Hepatocyte (in vitro differentiated cells): ENCODE measurements around the gene PSMD12. TPM values are rescaled to one million over a fixed set of nuclear protein-coding genes. Genes with fewer than 3 reads are reported as not detected.

Experiments
- DNase-seq: peaks from one replicate; pipeline ENCODE4 v3.0.0-alpha.2; 2016; ENCODE audit warnings: low spot score
- H2AFZ ChIP-seq: fragments of 200-600 bp; sonication (generic); 2 replicates; pipeline ENCODE4 v1.6.0; 2016; ENCODE audit warnings: antibody characterized with exemption, mild to moderate bottlenecking
- H3K27ac ChIP-seq: fragments of 200-600 bp; sonication (generic); 2 replicates; pipeline ENCODE4 v1.5.1; 2016; ENCODE audit warnings: mild to moderate bottlenecking
- H3K27me3 ChIP-seq: fragments of 200-600 bp; sonication (generic); 2 replicates; pipeline ENCODE4 v1.6.1; 2016
- H3K36me3 ChIP-seq: fragments of 200-600 bp; sonication (generic); replicated peaks from 2 replicates; pipeline ENCODE4 v1.5.1; 2016; ENCODE audit warnings: low read depth; ENCODE audit not compliant: insufficient read depth
- H3K4me1 ChIP-seq: fragments of 200-600 bp; sonication (generic); 2 replicates; pipeline ENCODE4 v1.5.1; 2016; ENCODE audit warnings: mild to moderate bottlenecking, moderate library complexity; ENCODE audit not compliant: insufficient read depth
- H3K4me2 ChIP-seq: fragments of 200-600 bp; sonication (generic); 2 replicates; pipeline ENCODE4 v1.6.0; 2016
- H3K4me3 ChIP-seq: fragments of 200-600 bp; sonication (generic); 2 replicates; pipeline ENCODE4 v1.5.1; 2016; ENCODE audit warnings: mild to moderate bottlenecking
- H3K79me2 ChIP-seq: fragments of 200-600 bp; sonication (generic); 2 replicates; pipeline ENCODE4 v1.6.0; 2017; ENCODE audit warnings: mild to moderate bottlenecking
- H3K9me2 ChIP-seq: fragments of 200-600 bp; sonication (generic); replicated peaks from 2 replicates; pipeline ENCODE4 v1.6.0; 2017; ENCODE audit warnings: mild to moderate bottlenecking; ENCODE audit not compliant: insufficient read depth
- H3K9me3 ChIP-seq: fragments of 200-600 bp; sonication (generic); 2 replicates; pipeline ENCODE4 v1.5.1; 2016; ENCODE audit warnings: low read depth, mild to moderate bottlenecking
- H4K20me1 ChIP-seq: fragments of 200-600 bp; sonication (generic); 2 replicates; pipeline ENCODE4 v1.6.0; 2016; ENCODE audit warnings: mild to moderate bottlenecking; ENCODE audit not compliant: insufficient read depth, poor library complexity, severe bottlenecking
- EZH2 ChIP-seq: fragments of 200-600 bp; sonication (generic); IDR thresholded peaks from 2 replicates; pipeline ENCODE4 v1.6.1; 2016; ENCODE audit warnings: antibody characterized with exemption, mild to moderate bottlenecking, borderline replicate concordance
- EZH2phosphoT487 ChIP-seq: fragments of 200-600 bp; sonication (generic); IDR thresholded peaks from one replicate; pipeline ENCODE4 v1.6.1; 2018; ENCODE audit warnings: antibody characterized with exemption, mild to moderate bottlenecking, low read depth, moderate library complexity; ENCODE audit not compliant: unreplicated experiment, severe bottlenecking
- WGBS: methylation state at CpG from one replicate; pipeline ENCODE4 v1.1.6; 2016; ENCODE audit warnings: low lambda C conversion rate; ENCODE audit errors: missing lambda C conversion rate; 5-methylcytosine and 5-hydroxymethylcytosine counted together
- polyA plus RNA-seq: library from polyadenylated mRNA; unstranded; fragments of >200 nt; fragmentation: Nextera tagmentation; extraction: Ambion mirVana; gene quantifications from 2 replicates; pipeline ENCODE4 v1.2.1, GENCODE V29; 2016
- total RNA-seq: library from RNA; depleted of rRNA; stranded (reverse); fragments of >200 nt; gene quantifications from 2 replicates; pipeline ENCODE4 v1.2.3, GENCODE V29; 2014
- TF ChIP-seq, protein P1 (sequence below): fragments of 200-600 bp; sonication (generic); IDR thresholded peaks from 2 replicates; pipeline ENCODE4 v1.5.1; 2016; ENCODE audit warnings: antibody characterized with exemption, mild to moderate bottlenecking; ENCODE audit not compliant: poor library complexity

Gene PSMD12
- total and polyA plus RNA-seq, 2 experiments from 2014 or later = 28.4 to 65.3 TPM

DNA sequence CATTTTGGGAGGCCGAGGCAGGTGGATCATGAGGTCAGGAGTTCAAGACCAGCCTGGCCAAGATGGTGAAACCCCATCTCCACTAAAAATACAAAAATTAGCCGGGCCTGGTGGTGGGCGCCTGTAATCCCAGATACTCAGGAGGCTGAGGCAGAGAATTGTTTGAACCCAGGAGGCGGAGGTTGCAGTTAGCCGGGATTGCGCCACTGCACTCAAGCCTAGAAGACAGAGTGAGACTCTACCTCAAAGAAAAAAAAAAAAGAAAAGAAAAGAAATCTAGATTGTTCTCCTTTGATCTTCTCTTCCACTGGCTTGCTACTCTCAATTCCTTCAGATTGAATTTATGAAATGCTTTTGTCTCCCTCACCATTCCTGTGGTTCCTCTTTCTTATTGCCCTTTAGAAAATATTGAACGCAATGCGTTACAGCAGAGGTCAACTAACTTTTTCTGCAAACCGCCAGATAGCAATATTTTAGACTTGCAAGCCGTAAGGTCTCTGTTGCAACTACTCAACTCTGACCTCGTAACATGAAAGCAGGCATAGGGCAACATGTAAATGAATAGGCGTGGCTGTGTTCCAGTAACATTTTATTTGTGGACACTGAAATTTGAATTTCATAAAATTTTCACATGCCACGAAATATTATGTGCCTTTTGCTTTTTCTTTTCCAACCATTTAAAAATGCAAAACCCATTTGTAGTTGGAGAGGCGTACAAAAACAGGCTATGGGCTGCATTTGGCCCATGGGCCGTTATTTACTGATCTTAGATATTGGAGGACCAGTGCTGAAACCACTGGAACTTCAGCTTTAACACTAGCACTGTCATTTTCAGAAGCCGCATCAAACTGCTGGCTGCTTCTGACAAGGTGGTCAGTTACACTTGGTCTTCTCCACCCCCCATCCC is 35.5 kb upstream of the PSMD12 start:
- no peak overlapping the region for H3K4me3 ChIP-seq
- no peaks in the 10 kb centered on the region for H4K20me1 ChIP-seq
- TF ChIP-seq EZH2 (no peak), EZH2phosphoT487 (no peak)
- TF ChIP-seq, protein P1, sequence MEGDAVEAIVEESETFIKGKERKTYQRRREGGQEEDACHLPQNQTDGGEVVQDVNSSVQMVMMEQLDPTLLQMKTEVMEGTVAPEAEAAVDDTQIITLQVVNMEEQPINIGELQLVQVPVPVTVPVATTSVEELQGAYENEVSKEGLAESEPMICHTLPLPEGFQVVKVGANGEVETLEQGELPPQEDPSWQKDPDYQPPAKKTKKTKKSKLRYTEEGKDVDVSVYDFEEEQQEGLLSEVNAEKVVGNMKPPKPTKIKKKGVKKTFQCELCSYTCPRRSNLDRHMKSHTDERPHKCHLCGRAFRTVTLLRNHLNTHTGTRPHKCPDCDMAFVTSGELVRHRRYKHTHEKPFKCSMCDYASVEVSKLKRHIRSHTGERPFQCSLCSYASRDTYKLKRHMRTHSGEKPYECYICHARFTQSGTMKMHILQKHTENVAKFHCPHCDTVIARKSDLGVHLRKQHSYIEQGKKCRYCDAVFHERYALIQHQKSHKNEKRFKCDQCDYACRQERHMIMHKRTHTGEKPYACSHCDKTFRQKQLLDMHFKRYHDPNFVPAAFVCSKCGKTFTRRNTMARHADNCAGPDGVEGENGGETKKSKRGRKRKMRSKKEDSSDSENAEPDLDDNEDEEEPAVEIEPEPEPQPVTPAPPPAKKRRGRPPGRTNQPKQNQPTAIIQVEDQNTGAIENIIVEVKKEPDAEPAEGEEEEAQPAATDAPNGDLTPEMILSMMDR = no peak
- no peaks in the 10 kb centered on the region for H3K9me3 ChIP-seq
- no peaks in the 10 kb centered on the region for H3K79me2 ChIP-seq
- H3K9me2 ChIP-seq = no peaks in the 10 kb centered on the region
- no peak overlapping the region for H2AFZ ChIP-seq
- H3K4me2 ChIP-seq = no peak overlapping the region
- no peak for DNase-seq
- WGBS = 94% methylated on average over 16 of the region's 16 CpGs
- no peaks in the 10 kb centered on the region for H3K27me3 ChIP-seq
- H3K4me1 ChIP-seq = no peaks in the 10 kb centered on the region
- no peak overlapping the region for H3K27ac ChIP-seq
- no peaks in the 10 kb centered on the region for H3K36me3 ChIP-seq

DNA sequence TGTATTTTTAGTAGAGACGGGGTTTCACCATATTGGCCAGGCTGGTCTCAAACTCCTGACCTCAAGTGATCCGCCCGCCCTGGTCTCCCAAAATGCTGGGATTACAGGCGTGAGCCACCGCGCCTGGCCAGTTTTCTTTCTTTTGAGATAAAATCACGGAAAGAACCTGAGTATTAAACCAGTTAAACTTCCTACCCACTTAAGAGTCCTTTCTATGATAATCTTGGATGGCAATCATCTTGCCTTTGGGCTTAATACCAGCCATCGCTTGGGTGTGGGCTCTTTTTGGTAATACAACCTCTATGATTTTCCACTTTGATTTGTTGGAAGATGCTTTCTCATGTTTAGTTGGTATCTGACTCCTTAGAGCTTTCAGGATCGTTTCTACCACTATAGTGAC is 34.7 kb upstream of the PSMD12 start:
- H4K20me1 ChIP-seq = no peaks in the 10 kb centered on the region

DNA sequence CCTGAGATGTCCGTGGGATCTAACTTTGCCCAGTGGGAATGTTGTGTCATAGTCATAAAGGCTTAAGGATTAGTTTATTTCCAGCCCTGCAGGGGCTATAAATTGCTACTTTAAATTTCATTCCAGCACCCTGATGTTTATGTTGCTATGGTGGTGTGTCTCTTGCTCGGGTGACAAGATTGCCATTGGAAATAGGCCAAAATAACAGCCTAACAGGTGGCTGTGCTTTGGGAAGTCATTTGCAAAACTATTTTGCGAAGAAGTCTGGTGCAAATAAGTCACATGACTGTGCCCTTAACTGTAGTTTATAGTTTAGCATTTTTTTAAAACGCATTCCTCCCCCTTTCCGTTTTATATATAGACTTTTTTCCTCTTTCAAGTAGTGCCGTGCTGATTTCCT is 33.8 kb upstream of the PSMD12 start:
- no peaks in the 10 kb centered on the region for H3K4me1 ChIP-seq
- no peak overlapping the region for H3K4me3 ChIP-seq
- H3K9me2 ChIP-seq = no peaks in the 10 kb centered on the region
- no peak overlapping the region for H3K4me2 ChIP-seq
- no peak overlapping the region for H3K27ac ChIP-seq
- H3K27me3 ChIP-seq = no peaks in the 10 kb centered on the region
- TF ChIP-seq EZH2 (no peak), EZH2phosphoT487 (no peak)
- TF ChIP-seq, protein P1 = no peak
- no peak for DNase-seq
- H2AFZ ChIP-seq = no peak overlapping the region
- H3K36me3 ChIP-seq = no peaks in the 10 kb centered on the region
- H4K20me1 ChIP-seq = no peaks in the 10 kb centered on the region
- H3K79me2 ChIP-seq = no peaks in the 10 kb centered on the region
- H3K9me3 ChIP-seq = no peaks in the 10 kb centered on the region
- WGBS = 54% methylated on average over 6 of the region's 6 CpGs

More for the DNA sequence above, 34.7 kb upstream of the PSMD12 start:
- WGBS = 96% methylated on average over 9 of the region's 9 CpGs
- H3K27ac ChIP-seq = no peak overlapping the region
- no peaks in the 10 kb centered on the region for H3K36me3 ChIP-seq
- H3K4me3 ChIP-seq = no peak overlapping the region
- no peaks in the 10 kb centered on the region for H3K27me3 ChIP-seq
- DNase-seq = no peak
- H3K9me3 ChIP-seq = no peaks in the 10 kb centered on the region
- no peaks in the 10 kb centered on the region for H3K9me2 ChIP-seq
- TF ChIP-seq EZH2 (no peak), EZH2phosphoT487 (no peak)
- TF ChIP-seq, protein P1 = no peak
- no peak overlapping the region for H2AFZ ChIP-seq
- H3K4me1 ChIP-seq = no peaks in the 10 kb centered on the region
- H3K79me2 ChIP-seq = no peaks in the 10 kb centered on the region
- H3K4me2 ChIP-seq = no peak overlapping the region
